SK-N-SH treated with all-trans-retinoic acid at 6 μM for 48 hours (cell line): ENCODE measurements around the gene KPTN.

Experiments used
- ATAC-seq: fragments of 200-7000 bp; cut with Tn5 transposase; 3 replicates; pipeline ENCODE4 v1.9.1; 2020; ENCODE audit warnings: mild to moderate bottlenecking, moderate library complexity
- CREB5 ChIP-seq: fragments of 250-450 bp; sonication (Bioruptor Pico); IDR thresholded peaks from 2 replicates; pipeline ENCODE4 v1.5.1; 2020; ENCODE audit warnings: low read depth, mild to moderate bottlenecking, moderate library complexity
- CSDC2 ChIP-seq: fragments of 250-450 bp; sonication (Bioruptor Pico); IDR thresholded peaks from 2 replicates; pipeline ENCODE4 v1.5.0; 2020; ENCODE audit warnings: mild to moderate bottlenecking, moderate library complexity
- ESRRG ChIP-seq: fragments of 250-450 bp; sonication (Bioruptor Pico); IDR thresholded peaks from 2 replicates; pipeline ENCODE4 v1.6.1; 2021; ENCODE audit warnings: mild to moderate bottlenecking
- GLIS3 ChIP-seq: fragments of 250-450 bp; sonication (Bioruptor Pico); IDR thresholded peaks from 2 replicates; pipeline ENCODE4 v1.5.0; 2020; ENCODE audit warnings: mild to moderate bottlenecking, moderate library complexity
- ISL1 ChIP-seq: fragments of 250-450 bp; sonication (Bioruptor Pico); IDR thresholded peaks from 2 replicates; pipeline ENCODE4 v2.1.2; 2022; ENCODE audit warnings: mild to moderate bottlenecking, moderate library complexity
- POU6F1 ChIP-seq: fragments of 250-450 bp; sonication (Bioruptor Pico); IDR thresholded peaks from 2 replicates; pipeline ENCODE4 v1.8.0; 2021; ENCODE audit warnings: low read depth, mild to moderate bottlenecking, moderate library complexity, borderline replicate concordance
- PPARA ChIP-seq: fragments of 250-450 bp; sonication (Bioruptor Pico); IDR thresholded peaks from 2 replicates; pipeline ENCODE4 v1.5.0; 2020; ENCODE audit warnings: mild to moderate bottlenecking, borderline replicate concordance
- RARB ChIP-seq: fragments of 250-450 bp; sonication (Bioruptor Pico); IDR thresholded peaks from 2 replicates; pipeline ENCODE4 v1.8.0; 2021; ENCODE audit warnings: mild to moderate bottlenecking, moderate library complexity
- SNAI2 ChIP-seq: fragments of 250-450 bp; sonication (Bioruptor Pico); IDR thresholded peaks from 2 replicates; pipeline ENCODE4 v1.5.0; 2020; ENCODE audit warnings: mild to moderate bottlenecking, moderate library complexity
- TOX ChIP-seq: fragments of 250-450 bp; sonication (Bioruptor Pico); IDR thresholded peaks from 2 replicates; pipeline ENCODE4 v1.8.0; 2021; ENCODE audit warnings: mild to moderate bottlenecking, moderate library complexity, borderline replicate concordance
- ZFP3 ChIP-seq: fragments of 250-450 bp; sonication (Bioruptor Pico); IDR thresholded peaks from 2 replicates; pipeline ENCODE4 v1.5.0; 2020; ENCODE audit warnings: mild to moderate bottlenecking, moderate library complexity
- ZFP30 ChIP-seq: fragments of 450-650 bp; formaldehyde crosslinking; IDR thresholded peaks from 2 replicates; pipeline ENCODE4 v1.5.0; 2022; ENCODE audit warnings: mild to moderate bottlenecking, moderate library complexity
- ZNF565 ChIP-seq: fragments of 450-650 bp; formaldehyde crosslinking; conservative IDR thresholded peaks from 2 replicates; pipeline ENCODE4 v1.5.0; 2020; ENCODE audit warnings: low read depth, mild to moderate bottlenecking, moderate library complexity
- ZNF70 ChIP-seq: fragments of 450-650 bp; formaldehyde crosslinking; IDR thresholded peaks from 2 replicates; pipeline ENCODE4 v1.5.0; 2020; ENCODE audit warnings: mild to moderate bottlenecking, moderate library complexity
- ZNF8 ChIP-seq: fragments of 450-650 bp; formaldehyde crosslinking; IDR thresholded peaks from 2 replicates; pipeline ENCODE4 v1.5.0; 2020; ENCODE audit warnings: mild to moderate bottlenecking, moderate library complexity
- TF ChIP-seq, protein P1 (sequence below): fragments of 250-450 bp; sonication (Bioruptor Pico); IDR thresholded peaks from 2 replicates; pipeline ENCODE4 v1.5.0; 2020; ENCODE audit warnings: mild to moderate bottlenecking, moderate library complexity
- TF ChIP-seq, protein P2 (sequence below): fragments of 250-450 bp; sonication (Bioruptor Pico); IDR thresholded peaks from 2 replicates; pipeline ENCODE4 v1.8.0; 2020; ENCODE audit warnings: mild to moderate bottlenecking, moderate library complexity, borderline replicate concordance

KPTN gene

DNA sequence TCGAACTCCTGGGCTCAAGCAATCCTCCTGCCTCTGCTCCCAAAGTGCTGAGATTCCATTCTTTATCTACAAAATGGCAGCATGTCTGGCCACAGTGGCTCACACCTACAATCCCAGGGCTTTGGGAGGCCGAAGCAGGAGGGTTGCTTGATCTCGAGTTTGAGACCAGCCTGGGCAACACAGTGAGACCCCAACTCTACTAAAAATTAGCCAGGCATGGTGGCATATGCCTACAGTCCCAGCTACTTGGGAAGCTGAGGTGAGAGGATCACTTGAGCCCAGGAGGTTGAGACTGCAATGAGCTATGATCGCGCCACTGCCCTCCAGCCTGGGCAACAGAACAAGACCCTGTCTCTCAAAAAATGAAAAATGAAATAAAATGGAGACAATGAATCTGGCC, 24.7 kb upstream of the KPTN start (continued):
- TF ChIP-seq, protein P1, sequence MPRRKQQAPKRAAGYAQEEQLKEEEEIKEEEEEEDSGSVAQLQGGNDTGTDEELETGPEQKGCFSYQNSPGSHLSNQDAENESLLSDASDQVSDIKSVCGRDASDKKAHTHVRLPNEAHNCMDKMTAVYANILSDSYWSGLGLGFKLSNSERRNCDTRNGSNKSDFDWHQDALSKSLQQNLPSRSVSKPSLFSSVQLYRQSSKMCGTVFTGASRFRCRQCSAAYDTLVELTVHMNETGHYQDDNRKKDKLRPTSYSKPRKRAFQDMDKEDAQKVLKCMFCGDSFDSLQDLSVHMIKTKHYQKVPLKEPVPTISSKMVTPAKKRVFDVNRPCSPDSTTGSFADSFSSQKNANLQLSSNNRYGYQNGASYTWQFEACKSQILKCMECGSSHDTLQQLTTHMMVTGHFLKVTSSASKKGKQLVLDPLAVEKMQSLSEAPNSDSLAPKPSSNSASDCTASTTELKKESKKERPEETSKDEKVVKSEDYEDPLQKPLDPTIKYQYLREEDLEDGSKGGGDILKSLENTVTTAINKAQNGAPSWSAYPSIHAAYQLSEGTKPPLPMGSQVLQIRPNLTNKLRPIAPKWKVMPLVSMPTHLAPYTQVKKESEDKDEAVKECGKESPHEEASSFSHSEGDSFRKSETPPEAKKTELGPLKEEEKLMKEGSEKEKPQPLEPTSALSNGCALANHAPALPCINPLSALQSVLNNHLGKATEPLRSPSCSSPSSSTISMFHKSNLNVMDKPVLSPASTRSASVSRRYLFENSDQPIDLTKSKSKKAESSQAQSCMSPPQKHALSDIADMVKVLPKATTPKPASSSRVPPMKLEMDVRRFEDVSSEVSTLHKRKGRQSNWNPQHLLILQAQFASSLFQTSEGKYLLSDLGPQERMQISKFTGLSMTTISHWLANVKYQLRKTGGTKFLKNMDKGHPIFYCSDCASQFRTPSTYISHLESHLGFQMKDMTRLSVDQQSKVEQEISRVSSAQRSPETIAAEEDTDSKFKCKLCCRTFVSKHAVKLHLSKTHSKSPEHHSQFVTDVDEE (CRISPR knock-in tag) = no peak
- no peak for TF ChIP-seq RARB (CRISPR knock-in tag)
- no peak for TF ChIP-seq ZNF70 (CRISPR knock-in tag)
- TF ChIP-seq CREB5 (CRISPR knock-in tag) = no peak
- TF ChIP-seq ESRRG = no peak
- TF ChIP-seq ZNF565 = no peak

DNA sequence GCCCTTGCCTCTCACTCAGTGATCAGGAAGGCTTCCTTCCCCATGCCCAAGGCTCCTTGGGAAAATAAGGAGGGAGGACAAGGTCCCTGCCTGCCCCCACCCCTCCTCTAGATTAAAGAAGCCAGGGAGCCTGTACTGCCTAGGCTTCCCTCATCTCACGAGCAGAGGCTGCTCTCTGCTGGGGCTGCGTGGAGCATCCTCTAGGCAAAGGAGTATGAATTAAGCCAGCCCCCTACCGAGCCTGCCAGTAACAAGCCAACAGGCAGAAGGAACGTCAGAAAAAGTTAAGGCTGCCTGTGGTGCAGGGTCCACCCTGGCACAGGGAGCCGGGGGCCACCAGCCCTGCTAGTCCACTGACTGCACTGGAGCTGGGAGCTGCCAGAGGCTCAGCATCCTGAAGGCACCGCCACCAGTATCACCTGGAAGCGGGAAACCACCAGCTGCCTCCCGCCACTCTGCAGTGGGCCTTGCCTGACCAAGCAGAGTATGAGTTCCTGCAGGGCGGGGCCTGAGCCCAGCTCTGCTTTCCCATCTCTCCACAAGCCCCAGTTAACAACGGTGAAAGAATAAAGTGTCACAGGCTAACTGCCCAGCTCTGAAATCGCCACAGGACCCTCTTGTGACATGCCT, 24.0 kb upstream of the KPTN start:
- no peak for ATAC-seq
- no peak for TF ChIP-seq RARB (CRISPR knock-in tag)

- TF ChIP-seq SNAI2 (CRISPR knock-in tag) (no peak), ZNF70 (CRISPR knock-in tag) (no peak), RARB (CRISPR knock-in tag) (no peak), ZFP30 (CRISPR knock-in tag) (no peak), TOX (CRISPR knock-in tag) (no peak), PPARA (CRISPR knock-in tag) (no peak)
- TF ChIP-seq, all 23 proteins: peak for 0
- no peak for ATAC-seq
These were observed 23.0 kb upstream of the KPTN start for GRCh38 chr19:47507012-47507411.

GRCh38 chr19:47506459-47506858, 22.4 kb upstream of the KPTN start:
- TF ChIP-seq CSDC2 (CRISPR knock-in tag) (no peak), RARB (CRISPR knock-in tag) (no peak), ESRRG (no peak), GLIS3 (CRISPR knock-in tag) (no peak), ZFP3 (no peak), POU6F1 (CRISPR knock-in tag) (no peak), ZNF8 (no peak), ISL1 (CRISPR knock-in tag) (no peak)
- TF ChIP-seq, protein P2, sequence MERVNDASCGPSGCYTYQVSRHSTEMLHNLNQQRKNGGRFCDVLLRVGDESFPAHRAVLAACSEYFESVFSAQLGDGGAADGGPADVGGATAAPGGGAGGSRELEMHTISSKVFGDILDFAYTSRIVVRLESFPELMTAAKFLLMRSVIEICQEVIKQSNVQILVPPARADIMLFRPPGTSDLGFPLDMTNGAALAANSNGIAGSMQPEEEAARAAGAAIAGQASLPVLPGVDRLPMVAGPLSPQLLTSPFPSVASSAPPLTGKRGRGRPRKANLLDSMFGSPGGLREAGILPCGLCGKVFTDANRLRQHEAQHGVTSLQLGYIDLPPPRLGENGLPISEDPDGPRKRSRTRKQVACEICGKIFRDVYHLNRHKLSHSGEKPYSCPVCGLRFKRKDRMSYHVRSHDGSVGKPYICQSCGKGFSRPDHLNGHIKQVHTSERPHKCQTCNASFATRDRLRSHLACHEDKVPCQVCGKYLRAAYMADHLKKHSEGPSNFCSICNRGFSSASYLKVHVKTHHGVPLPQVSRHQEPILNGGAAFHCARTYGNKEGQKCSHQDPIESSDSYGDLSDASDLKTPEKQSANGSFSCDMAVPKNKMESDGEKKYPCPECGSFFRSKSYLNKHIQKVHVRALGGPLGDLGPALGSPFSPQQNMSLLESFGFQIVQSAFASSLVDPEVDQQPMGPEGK (CRISPR knock-in tag) = no peak
- no peak for ATAC-seq

GRCh38 chr19:47505506-47505905, 21.5 kb upstream of the KPTN start:
- TF ChIP-seq POU6F1 (CRISPR knock-in tag) (no peak), ISL1 (CRISPR knock-in tag) (no peak), ZFP3 (no peak), PPARA (CRISPR knock-in tag) (no peak), GLIS3 (CRISPR knock-in tag) (no peak), ZFP30 (CRISPR knock-in tag) (no peak), CREB5 (CRISPR knock-in tag) (no peak)
- TF ChIP-seq, protein P2 (CRISPR knock-in tag) = no peak

More at GRCh38 chr19:47505506-47505905, 21.5 kb upstream of the KPTN start:
- ATAC-seq = no peak
